Trophoblast cell (in vitro differentiated cells and primary cell): Measurements from ENCODE around the gene CAMSAP1.
A peak's percentile ranks its signal among the peaks of the same experiment; 100 is the strongest.

Source experiments
- DNase-seq, 2 donors: peaks; one replicate each; pipeline ENCODE4 v3.0.0-alpha.2; 2016
- H2AFZ ChIP-seq: 2 replicates; pipeline ENCODE4 v1.6.1; 2013; ENCODE audit warnings: low read length, moderate library complexity, mild to moderate bottlenecking; ENCODE audit not compliant: insufficient read depth, poor library complexity
- H2AK5ac ChIP-seq: 2 replicates; pipeline ENCODE4 v1.6.1; 2013; ENCODE audit warnings: mild to moderate bottlenecking, low read length
- H2BK120ac ChIP-seq: 2 replicates; pipeline ENCODE4 v1.6.1; 2013; ENCODE audit warnings: low read length, mild to moderate bottlenecking, moderate library complexity; ENCODE audit not compliant: insufficient read depth, poor library complexity
- H2BK12ac ChIP-seq: 2 replicates; pipeline ENCODE4 v1.6.1; 2013; ENCODE audit warnings: mild to moderate bottlenecking, low read length, moderate library complexity
- H2BK5ac ChIP-seq: 2 replicates; pipeline ENCODE4 v1.6.1; 2013; ENCODE audit warnings: low read length, low read depth, moderate library complexity, mild to moderate bottlenecking; ENCODE audit not compliant: poor library complexity
- H3K14ac ChIP-seq: 2 replicates; pipeline ENCODE4 v1.6.1; 2013; ENCODE audit warnings: mild to moderate bottlenecking, low read length
- H3K18ac ChIP-seq: 2 replicates; pipeline ENCODE4 v1.6.1; 2013; ENCODE audit warnings: mild to moderate bottlenecking, low read length
- H3K23ac ChIP-seq: 2 replicates; pipeline ENCODE4 v1.6.1; 2013; ENCODE audit warnings: low read length
- H3K27ac ChIP-seq: 2 replicates; pipeline ENCODE4 v1.5.1; 2013; ENCODE audit warnings: low read depth, mild to moderate bottlenecking, inconsistent platforms, low read length, moderate library complexity
- H3K27me3 ChIP-seq: 2 replicates; pipeline ENCODE4 v1.6.1; 2013; ENCODE audit warnings: inconsistent platforms, mild to moderate bottlenecking, low read length, moderate library complexity; ENCODE audit not compliant: insufficient read depth
- H3K36me3 ChIP-seq, 2 experiments: 1 replicate in 1 of 2; 2 replicates in 1 of 2; pipeline ENCODE4 v1.6.1; 2013; ENCODE audit warnings: low read length in 2 of 2, mild to moderate bottlenecking in 2 of 2, moderate library complexity in 1 of 2; ENCODE audit not compliant: insufficient read depth in 2 of 2, control insufficient read depth in 1 of 2
- H3K4ac ChIP-seq: 2 replicates; pipeline ENCODE4 v1.6.1; 2013; ENCODE audit warnings: low read depth, mild to moderate bottlenecking, low read length, moderate library complexity
- H3K4me1 ChIP-seq, 2 experiments: 1 replicate in 1 of 2; 2 replicates in 1 of 2; pipeline ENCODE4 v1.6.1; 2013; ENCODE audit warnings: low read length in 2 of 2, mild to moderate bottlenecking in 2 of 2, moderate library complexity in 1 of 2; ENCODE audit not compliant: insufficient read depth in 2 of 2, control insufficient read depth in 1 of 2
- H3K4me2 ChIP-seq: 2 replicates; pipeline ENCODE4 v1.6.1; 2013; ENCODE audit warnings: inconsistent platforms, mild to moderate bottlenecking, low read length, moderate library complexity
- H3K4me3 ChIP-seq: 2 replicates; pipeline ENCODE4 v1.5.1; 2013; ENCODE audit warnings: mild to moderate bottlenecking, low read depth, low read length, inconsistent platforms
- H3K79me1 ChIP-seq: one replicate; pipeline ENCODE4 v1.6.1; 2013; ENCODE audit warnings: low read length
- H3K79me2 ChIP-seq: 2 replicates; pipeline ENCODE4 v1.6.1; 2013; ENCODE audit warnings: low read length, mild to moderate bottlenecking; ENCODE audit not compliant: control insufficient read depth, insufficient read depth, poor library complexity
- H3K9ac ChIP-seq: 2 replicates; pipeline ENCODE4 v1.6.1; 2013; ENCODE audit warnings: mild to moderate bottlenecking, low read length
- H3K9me3 ChIP-seq: 2 replicates; pipeline ENCODE4 v1.6.1; 2013; ENCODE audit warnings: low read depth, mild to moderate bottlenecking, control low read depth, inconsistent platforms, low read length; ENCODE audit not compliant: insufficient read depth
- H4K12ac ChIP-seq: 2 replicates; pipeline ENCODE4 v1.6.1; 2013; ENCODE audit warnings: low read depth, mild to moderate bottlenecking, low read length, moderate library complexity
- H4K8ac ChIP-seq: 2 replicates; pipeline ENCODE4 v1.6.1; 2013; ENCODE audit warnings: low read depth, mild to moderate bottlenecking, low read length, moderate library complexity
- H4K91ac ChIP-seq: one replicate; pipeline ENCODE4 v1.6.1; 2013; ENCODE audit warnings: low read depth, mild to moderate bottlenecking, low read length, moderate library complexity
- WGBS: extraction: QIAGEN DNeasy Blood & Tissue Kit; methylation state at CpG from one replicate; pipeline ENCODE4 v1.1.7; 2013; ENCODE audit warnings: missing lambda C conversion rate; ENCODE audit not compliant: insufficient read length, insufficient coverage; ENCODE audit errors: extremely low coverage; 5-methylcytosine and 5-hydroxymethylcytosine counted together

The CAMSAP1 gene

DNA sequence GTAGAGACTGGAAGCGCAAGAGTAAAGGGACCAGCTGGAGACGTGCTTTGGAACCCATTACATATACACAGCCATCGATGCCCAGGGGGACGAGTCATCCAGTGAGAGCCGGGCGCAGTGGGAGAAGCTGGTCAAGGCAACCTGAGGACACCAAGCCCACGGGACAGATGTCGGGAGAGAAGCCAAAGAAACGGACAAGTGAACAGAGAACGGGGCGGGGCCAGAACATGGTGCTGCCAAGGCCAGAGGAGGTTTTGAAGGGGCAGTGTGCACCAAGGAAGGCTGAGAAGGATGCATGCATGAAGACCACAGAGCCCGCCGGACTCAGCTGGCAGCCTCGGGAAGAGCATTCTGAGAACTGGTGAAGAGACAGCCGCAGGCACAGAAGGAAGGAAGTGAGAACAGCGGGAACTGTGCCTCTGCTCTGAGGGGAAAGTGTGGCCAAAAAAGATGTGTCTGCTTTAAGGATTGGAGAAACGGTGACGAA, 20.3 kb downstream of the CAMSAP1 start:
- H3K4me2 ChIP-seq: no peak overlapping the region
- no peak overlapping the region for H4K91ac ChIP-seq
- peaks cover 27% of the 10 kb centered on the region for H3K79me2 ChIP-seq
- H3K9me3 ChIP-seq: peaks cover 3% of the 10 kb centered on the region
- no peak overlapping the region for H3K23ac ChIP-seq
- no peak for DNase-seq
- H3K36me3 ChIP-seq: no peaks in the 10 kb centered on the region
- H3K14ac ChIP-seq: no peak overlapping the region
- H3K27me3 ChIP-seq: no peaks in the 10 kb centered on the region
- H3K4me1 ChIP-seq: peaks cover 45 to 47% of the 10 kb centered on the region in 2 experiments
- no peak overlapping the region for H3K27ac ChIP-seq
- H3K79me1 ChIP-seq: no peaks in the 10 kb centered on the region
- no peak overlapping the region for H2BK5ac ChIP-seq
- H3K9ac ChIP-seq: no peak overlapping the region
- peak overlapping the region; percentile 70 for H3K4ac ChIP-seq
- no peak overlapping the region for H2BK120ac ChIP-seq
- H2AFZ ChIP-seq: peak overlapping the region; percentile 21
- WGBS: no CpG with 5 or more reads among the region's 18 CpGs
- H3K18ac ChIP-seq: no peak overlapping the region
- no peak overlapping the region for H4K12ac ChIP-seq
- H3K4me3 ChIP-seq: no peak overlapping the region
- no peak overlapping the region for H2BK12ac ChIP-seq
- H4K8ac ChIP-seq: no peak overlapping the region
- no peak overlapping the region for H2AK5ac ChIP-seq

- H3K27me3 ChIP-seq: no peaks in the 10 kb centered on the region
- H3K4me3 ChIP-seq: no peak overlapping the region
- no peak overlapping the region for H3K27ac ChIP-seq
- no peaks in the 10 kb centered on the region for H3K36me3 ChIP-seq
- peaks cover 27% of the 10 kb centered on the region for H3K79me2 ChIP-seq
- H4K91ac ChIP-seq: no peak overlapping the region
- no peak overlapping the region for H2BK120ac ChIP-seq
- H3K79me1 ChIP-seq: no peaks in the 10 kb centered on the region
- H2AFZ ChIP-seq: peak overlapping the region; percentile 21
- H3K4me2 ChIP-seq: no peak overlapping the region
- no peak overlapping the region for H2BK12ac ChIP-seq
- no peak overlapping the region for H2BK5ac ChIP-seq
- H4K8ac ChIP-seq: no peak overlapping the region
- no CpG with 5 or more reads among the region's 21 CpGs for WGBS
- H3K14ac ChIP-seq: no peak overlapping the region
- DNase-seq: peak; percentile 59 to 77
- H3K18ac ChIP-seq: peak overlapping the region; percentile 38
- no peak overlapping the region for H4K12ac ChIP-seq
- peaks cover 3% of the 10 kb centered on the region for H3K9me3 ChIP-seq
- H3K4me1 ChIP-seq: peaks cover 45 to 46% of the 10 kb centered on the region in 2 experiments
- H3K23ac ChIP-seq: no peak overlapping the region
- H2AK5ac ChIP-seq: no peak overlapping the region
- H3K4ac ChIP-seq: peak overlapping the region; percentile 70
- H3K9ac ChIP-seq: no peak overlapping the region
These were observed 21.0 kb downstream of the CAMSAP1 start for GRCh38 chr9:135886147-135886981.

GRCh38 chr9:135885100-135885853, 22.1 kb downstream of the CAMSAP1 start:
- Histone ChIP-seq H3K4ac (peak overlapping the region; percentile 57), H3K14ac (no peak overlapping the region), H4K8ac (no peak overlapping the region), H2AFZ (no peak overlapping the region), H3K4me3 (no peak overlapping the region), H3K4me2 (no peak overlapping the region), H3K23ac (no peak overlapping the region), H4K12ac (no peak overlapping the region), H3K9ac (no peak overlapping the region), H3K4me1 (peaks cover 34 to 36% of the 10 kb centered on the region in 2 experiments), H2BK12ac (no peak overlapping the region), H2BK5ac (no peak overlapping the region), H4K91ac (no peak overlapping the region), H3K27me3 (no peaks in the 10 kb centered on the region), H2BK120ac (no peak overlapping the region), H3K79me1 (no peaks in the 10 kb centered on the region), H3K36me3 (no peaks in the 10 kb centered on the region), H3K9me3 (peaks cover 3% of the 10 kb centered on the region), H3K79me2 (peaks cover 21% of the 10 kb centered on the region), H3K18ac (no peak overlapping the region), H3K27ac (no peak overlapping the region), H2AK5ac (no peak overlapping the region)
- DNase-seq: peak in 1 of 2 donors; percentile 46
- no CpG with 5 or more reads among the region's 7 CpGs for WGBS

DNA sequence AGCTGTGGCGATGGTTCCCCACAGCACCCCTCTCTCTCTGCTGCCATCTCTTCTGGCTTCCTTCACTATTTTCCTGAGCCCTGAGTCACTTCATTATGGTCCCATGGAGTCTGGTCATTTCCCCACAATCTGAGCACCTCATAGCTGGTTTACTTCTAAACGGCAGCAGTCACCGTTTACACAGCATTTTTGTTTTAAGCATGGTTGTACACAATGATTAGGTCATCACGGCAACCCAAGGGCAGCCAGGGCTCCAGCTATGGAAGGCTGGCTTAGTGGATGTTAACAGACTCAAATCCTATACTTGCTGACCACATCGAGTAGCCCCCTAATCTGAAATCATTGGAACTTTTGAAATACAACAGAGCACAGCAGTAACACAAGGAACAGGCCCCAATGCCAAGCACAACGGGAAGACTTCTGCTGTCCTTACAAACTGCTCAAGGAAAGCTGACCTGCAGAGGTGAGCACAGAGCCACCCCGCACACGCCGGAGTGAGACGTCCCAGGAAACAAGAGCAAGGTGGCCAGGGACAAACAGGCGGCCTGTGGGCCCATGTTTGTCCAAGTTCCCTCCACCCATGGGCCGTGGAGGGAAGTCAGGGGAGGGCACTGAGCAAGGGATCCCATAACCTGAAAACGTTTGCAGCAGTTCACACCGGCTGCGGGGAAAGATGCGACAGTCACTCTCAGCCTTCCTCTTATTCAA, 22.9 kb downstream of the CAMSAP1 start:
- H2BK120ac ChIP-seq: no peak overlapping the region
- no peak overlapping the region for H4K91ac ChIP-seq
- H3K4me2 ChIP-seq: no peak overlapping the region
- H3K79me2 ChIP-seq: peaks cover 15% of the 10 kb centered on the region
- H2AK5ac ChIP-seq: no peak overlapping the region
- no peak overlapping the region for H4K12ac ChIP-seq
- no peak overlapping the region for H3K27ac ChIP-seq
- H3K9me3 ChIP-seq: peaks cover 3% of the 10 kb centered on the region
- no CpG with 5 or more reads among the region's 16 CpGs for WGBS
- H4K8ac ChIP-seq: no peak overlapping the region
- no peak overlapping the region for H3K4me3 ChIP-seq
- H3K23ac ChIP-seq: no peak overlapping the region
- no peak overlapping the region for H2BK12ac ChIP-seq
- H2AFZ ChIP-seq: no peak overlapping the region
- no peak overlapping the region for H2BK5ac ChIP-seq
- no peak overlapping the region for H3K9ac ChIP-seq
- no peaks in the 10 kb centered on the region for H3K79me1 ChIP-seq
- no peak overlapping the region for H3K14ac ChIP-seq
- peak in 1 of 2 donors; percentile 26 for DNase-seq
- peak overlapping the region; percentile 57 for H3K4ac ChIP-seq
- peaks cover 26 to 29% of the 10 kb centered on the region in 2 experiments for H3K4me1 ChIP-seq
- peak overlapping the region; percentile 0 for H3K18ac ChIP-seq
- H3K36me3 ChIP-seq: no peaks in the 10 kb centered on the region
- no peaks in the 10 kb centered on the region for H3K27me3 ChIP-seq
